NT2/D1 (cell line): Measurements from ENCODE around the gene ARVCF.

Experiments
- YY1 ChIP-seq: IDR thresholded peaks from 2 replicates; pipeline ENCODE4 v1.6.1; 2011; ENCODE audit not compliant: insufficient read length, insufficient read depth
- ZNF274 ChIP-seq: IDR thresholded peaks from 2 replicates; pipeline ENCODE4 v1.6.1; 2011; ENCODE audit warnings: mild to moderate bottlenecking, low read depth, low read length

- TF ChIP-seq ZNF274 (no peak), YY1 (no peak)
These were observed 48.1 kb upstream of the ARVCF start for GRCh38 chr22:20064545-20065262.
